Frontal cortex (tissue), 4 donors: ENCODE results near the gene THEM5. TPM values are rescaled to one million over a fixed set of nuclear protein-coding genes. Genes with fewer than 3 reads are reported as not detected.
"Not testable (repeated sequence)": the region's sequence is repeated elsewhere in the genome, so short reads cannot be mapped to it uniquely, and the experiment has no call there.

Source experiments
- DNase-seq, 2 donors: peaks; one replicate each; pipeline ENCODE4 v3.0.0; 2012; ENCODE audit warnings: low spot score in 2 of 2
- FAIRE-seq: peaks from 2 replicates; lab custom pipeline; 2012; peaks lifted over from hg19 to GRCh38; lab: Jason Lieb, UNC
- total RNA-seq: library from RNA; depleted of rRNA; stranded (reverse); fragments of >200 nt; gene quantifications from one replicate; pipeline ENCODE4 v1.2.3, GENCODE V29; 2014
- donor health status: control.
- donor health status: control.
- donor health status: control.

The THEM5 gene
- not detected for total RNA-seq

GRCh38 chr1:151853411-151853943 lies at the start of gene THEM5:
TSS of gene THEM5 (minus strand) at chr1:151853712. CDS start at chr1:151853565, 147 bp downstream.
- FAIRE-seq (no peak), DNase-seq (no peak)

GRCh38 chr1:151902858-151903257 lies 49.3 kb upstream of the THEM5 start:
- FAIRE-seq: no peak
- no peak for DNase-seq

- not testable (repeated sequence) for FAIRE-seq, DNase-seq
Measured at GRCh38 chr1:151900804-151901203, 47.3 kb upstream of the THEM5 start.

GRCh38 chr1:151898519-151898991 lies 45.0 kb upstream of the THEM5 start:
- FAIRE-seq: no peak
- DNase-seq: no peak

- FAIRE-seq: no peak
- DNase-seq: no peak
Measured at GRCh38 chr1:151897991-151898431, 44.5 kb upstream of the THEM5 start.

GRCh38 chr1:151893176-151893924 lies 39.8 kb upstream of the THEM5 start:
- no peak for FAIRE-seq

GRCh38 chr1:151892190-151892589 lies 38.7 kb upstream of the THEM5 start:
- FAIRE-seq (no peak), DNase-seq (no peak)

More at GRCh38 chr1:151893176-151893924, 39.8 kb upstream of the THEM5 start:
- no peak for DNase-seq

GRCh38 chr1:151891512-151891911 lies 38.0 kb upstream of the THEM5 start:
- no peak for DNase-seq
- FAIRE-seq: no peak

GRCh38 chr1:151888972-151889570 lies 35.6 kb upstream of the THEM5 start:
- FAIRE-seq: no peak

GRCh38 chr1:151887028-151887427 lies 33.5 kb upstream of the THEM5 start:
- FAIRE-seq: no peak
- no peak for DNase-seq

More at GRCh38 chr1:151888972-151889570, 35.6 kb upstream of the THEM5 start:
- no peak for DNase-seq

GRCh38 chr1:151885479-151885878 lies 32.0 kb upstream of the THEM5 start:
- FAIRE-seq (no peak), DNase-seq (no peak)

- not testable (repeated sequence) for DNase-seq, FAIRE-seq
Measured at GRCh38 chr1:151884879-151885278, 31.4 kb upstream of the THEM5 start.

GRCh38 chr1:151884445-151884844 lies 30.9 kb upstream of the THEM5 start:
- not testable (repeated sequence) for DNase-seq, FAIRE-seq

- not testable (repeated sequence) for FAIRE-seq
Measured at GRCh38 chr1:151883898-151884297, 30.4 kb upstream of the THEM5 start.

GRCh38 chr1:151882918-151883317 lies 29.4 kb upstream of the THEM5 start:
- FAIRE-seq: not testable (repeated sequence)

More at GRCh38 chr1:151883898-151884297, 30.4 kb upstream of the THEM5 start:
- not testable (repeated sequence) for DNase-seq

GRCh38 chr1:151882466-151882865 lies 29.0 kb upstream of the THEM5 start:
- no peak for DNase-seq
- FAIRE-seq: no peak

More at GRCh38 chr1:151882918-151883317, 29.4 kb upstream of the THEM5 start:
- DNase-seq: not testable (repeated sequence)

- FAIRE-seq (peak; percentile 6), DNase-seq (no peak)
Measured at GRCh38 chr1:151881479-151881878, 28.0 kb upstream of the THEM5 start.

GRCh38 chr1:151875419-151876097 lies 22.0 kb upstream of the THEM5 start:
- no peak for DNase-seq
- no peak for FAIRE-seq

- not testable (repeated sequence) for DNase-seq
Measured at GRCh38 chr1:151872776-151873175, 19.3 kb upstream of the THEM5 start.

More at GRCh38 chr1:151872776-151873175, 19.3 kb upstream of the THEM5 start:
- not testable (repeated sequence) for FAIRE-seq
